Hematopoietic multipotent progenitor cell treated with erythropoietin and hydrocortisone succinate and interleukin-3 and kit ligand, for 6 days (in vitro differentiated cells): ENCODE measurements around the gene LINGO1.
A peak's percentile ranks its signal among the peaks of the same experiment; 100 is the strongest.

Source experiments
- DNase-seq: peaks from one replicate; pipeline ENCODE4 v3.0.0-alpha.2; 2015

LINGO1 gene

GRCh38 chr15:77630956-77631744 is 1.6 kb downstream of the LINGO1 start:
- DNase-seq = no peak

- DNase-seq = peak; percentile 18
Observed at GRCh38 chr15:77630056-77630455, 2.7 kb downstream of the LINGO1 start.

GRCh38 chr15:77629070-77630030 is 3.4 kb downstream of the LINGO1 start:
- DNase-seq = no peak

GRCh38 chr15:77628010-77628409 is 4.7 kb downstream of the LINGO1 start:
- no peak for DNase-seq

- no peak for DNase-seq
Observed at GRCh38 chr15:77627581-77627980, 5.1 kb downstream of the LINGO1 start.

- no peak for DNase-seq
Observed at GRCh38 chr15:77627067-77627466, 5.6 kb downstream of the LINGO1 start.

- DNase-seq = no peak
Observed at GRCh38 chr15:77626002-77626401, 6.7 kb downstream of the LINGO1 start.

- no peak for DNase-seq
Observed at GRCh38 chr15:77625376-77625775, 7.3 kb downstream of the LINGO1 start.

GRCh38 chr15:77624868-77625267 is 7.8 kb downstream of the LINGO1 start:
- no peak for DNase-seq

- DNase-seq = no peak
Observed at GRCh38 chr15:77623755-77624524, 8.8 kb downstream of the LINGO1 start.

- DNase-seq = no peak
Observed at GRCh38 chr15:77622934-77623754, 9.6 kb downstream of the LINGO1 start.

- no peak for DNase-seq
Observed at GRCh38 chr15:77622209-77622933, 10.3 kb downstream of the LINGO1 start.

GRCh38 chr15:77621847-77622208 is 10.9 kb downstream of the LINGO1 start:
- no peak for DNase-seq

GRCh38 chr15:77620960-77621647 is 11.6 kb downstream of the LINGO1 start:
- DNase-seq = no peak

GRCh38 chr15:77620297-77620696 is 12.4 kb downstream of the LINGO1 start:
- no peak for DNase-seq

- DNase-seq = no peak
Observed at GRCh38 chr15:77619883-77620282, 12.8 kb downstream of the LINGO1 start.

GRCh38 chr15:77617476-77618230 is 15.1 kb downstream of the LINGO1 start:
- DNase-seq = peak; percentile 74

GRCh38 chr15:77616072-77616471 is 16.6 kb downstream of the LINGO1 start:
- no peak for DNase-seq

- DNase-seq = no peak
Observed at GRCh38 chr15:77615472-77615871, 17.2 kb downstream of the LINGO1 start.

GRCh38 chr15:77614251-77614806 is 18.4 kb downstream of the LINGO1 start:
- DNase-seq = no peak
